Measurements from ENCODE around the gene SSH2. TPM values are rescaled to one million over a fixed set of nuclear protein-coding genes. Genes with fewer than 3 reads are reported as not detected.

Gene SSH2
- total RNA-seq, 2 experiments from 2014 or later: 62.9 to 65.8 TPM

GRCh38 chr17:29577001-29577370 lies 353.0 kb downstream of the SSH2 start:
- POLR2A ChIA-PET: interaction anchor here (1.4 to 5.8 kb wide), 2 partner anchors 11 to 39 kb away, joined by 3 to 36 read pairs; no protein-coding TSS in a partner anchor
- Mint-ChIP-seq H3K9me3 (no peaks in the 10 kb centered on the region), H3K27me3 (no peaks in the 10 kb centered on the region), H3K4me3 (no peak overlapping the region), H3K4me1 (peaks cover 5% of the 10 kb centered on the region), H3K36me3 (ENCODE audit: low read depth) (peaks cover 35% of the 10 kb centered on the region), H3K27ac (no peak overlapping the region)
- DNase-seq: no peak
- CTCF ChIA-PET: interaction anchor here (0.8 to 1.0 kb wide), 2 partner anchors 36 to 41 kb away, joined by 3 read pairs; no protein-coding TSS in a partner anchor

GRCh38 chr17:29576214-29577000 lies 353.6 kb downstream of the SSH2 start:
- CTCF ChIA-PET: interaction anchor here (0.8 to 1.0 kb wide), 3 partner anchors 37 to 101 kb away, joined by 3 read pairs; no protein-coding TSS in a partner anchor
- DNase-seq: no peak
- peaks cover 35% of the 10 kb centered on the region for H3K36me3 Mint-ChIP-seq (ENCODE audit: low read depth)

More at GRCh38 chr17:29576214-29577000, 353.6 kb downstream of the SSH2 start:
- Mint-ChIP-seq H3K4me3 (no peak overlapping the region), H3K27me3 (no peaks in the 10 kb centered on the region), H3K9me3 (no peaks in the 10 kb centered on the region), H3K27ac (no peak overlapping the region), H3K4me1 (peaks cover 5% of the 10 kb centered on the region)
- POLR2A ChIA-PET: interaction anchor here (0.9 to 5.8 kb wide), 3 partner anchors 12 to 39 kb away, joined by 3 to 36 read pairs (median 3); partner anchors contain the start of gene ANKRD13B

Other genes with a start within 250 kb of the SSH2 start
- gene EFCAB5, start 11.4 kb upstream of the SSH2 start, total RNA-seq: 1 to 10 TPM in 1 of 2 experiments, under 1 TPM in 1; 0.86 to 1.6 TPM
- 10 to 100 TPM; 21.6 to 22.7 TPM for gene NSRP1, start 186.6 kb upstream of the SSH2 start, total RNA-seq

All from activated CD4-positive, alpha-beta memory T cell treated with anti-CD3 and anti-CD28 coated beads, Interleukin-2, amount 10 ng/mL, durations not matched to agents 7 days and 5 days (primary cell).